Neuron (in vitro differentiated cells): ENCODE measurements around the gene RPH3AL.

ENCODE experiments used
- H2AFZ ChIP-seq: one replicate; pipeline ENCODE4 v1.6.1; 2013; ENCODE audit warnings: low read depth, mild to moderate bottlenecking, inconsistent platforms, low read length, moderate library complexity
- H3K27me3 ChIP-seq: one replicate; pipeline ENCODE4 v1.6.1; 2013; ENCODE audit warnings: low read length; ENCODE audit not compliant: insufficient read depth
- H3K36me3 ChIP-seq: one replicate; pipeline ENCODE4 v1.6.1; 2013; ENCODE audit warnings: low read length; ENCODE audit not compliant: insufficient read depth
- H3K4me1 ChIP-seq: one replicate; pipeline ENCODE4 v1.6.1; 2013; ENCODE audit warnings: low read length; ENCODE audit not compliant: insufficient read depth
- H3K4me3 ChIP-seq: 2 replicates; pipeline ENCODE4 v1.5.1; 2013; ENCODE audit warnings: mild to moderate bottlenecking, low read length, moderate library complexity
- H3K9me3 ChIP-seq: one replicate; pipeline ENCODE4 v1.6.1; 2013; ENCODE audit warnings: low read length

Gene RPH3AL

DNA sequence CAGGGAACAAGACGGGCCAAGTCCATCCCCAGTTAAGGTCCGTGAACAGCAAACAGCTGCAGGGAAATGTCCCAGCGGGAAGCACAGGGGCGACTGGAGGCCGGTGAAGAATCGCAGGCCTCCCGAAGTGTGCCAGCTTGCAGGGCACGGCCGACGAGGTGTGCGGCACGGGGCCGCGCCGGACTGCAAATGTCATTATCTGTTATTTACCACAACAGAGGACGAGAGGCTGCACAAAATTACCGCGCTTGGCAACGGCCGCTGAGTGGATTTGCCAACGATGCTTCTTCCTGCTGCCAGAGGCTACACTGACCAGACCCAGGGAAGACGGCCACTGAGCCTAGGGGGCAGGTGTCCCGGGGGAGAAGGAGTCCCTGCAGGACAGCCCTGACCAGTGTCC lies 53.1 kb downstream of the RPH3AL start:
- H3K4me3 ChIP-seq = no peak overlapping the region

DNA sequence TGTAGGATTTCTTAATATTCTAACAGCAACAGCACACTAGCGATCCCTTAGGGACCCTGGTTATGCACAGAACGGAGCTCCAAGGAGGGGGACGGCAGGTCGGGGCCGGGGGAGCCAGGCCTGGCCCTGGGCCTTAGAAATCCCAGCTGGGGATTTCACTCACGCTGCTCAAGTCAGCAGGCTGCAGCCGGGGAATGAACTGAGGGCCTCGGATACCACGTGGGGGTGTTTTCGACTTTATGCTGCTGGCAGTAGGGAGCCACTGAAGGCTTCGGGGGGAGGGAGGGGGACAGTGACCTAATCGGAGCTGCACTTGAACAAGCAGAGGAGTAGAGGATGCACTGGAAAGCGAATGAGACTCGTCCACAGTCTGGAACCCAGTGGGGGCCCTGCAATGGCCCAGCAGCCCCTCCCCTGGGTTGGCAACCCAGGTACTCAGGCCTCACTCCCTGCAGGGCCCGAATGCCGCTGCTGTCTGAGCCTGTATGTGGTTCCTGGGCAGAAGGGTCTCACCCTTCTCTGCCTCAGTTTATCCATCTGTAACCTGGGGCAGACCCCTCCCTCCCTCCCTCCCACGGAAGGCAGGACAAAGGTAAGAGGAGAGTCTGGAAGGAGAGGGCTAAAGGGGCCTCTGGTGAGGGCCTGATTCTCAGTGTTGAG lies 53.7 kb downstream of the RPH3AL start:
- no peak overlapping the region for H3K4me3 ChIP-seq
- no peak overlapping the region for H2AFZ ChIP-seq
- H3K27me3 ChIP-seq = no peaks in the 10 kb centered on the region
- H3K36me3 ChIP-seq = no peaks in the 10 kb centered on the region
- H3K4me1 ChIP-seq = peaks cover 15% of the 10 kb centered on the region
- H3K9me3 ChIP-seq = no peaks in the 10 kb centered on the region

More for the DNA sequence above, 53.1 kb downstream of the RPH3AL start:
- H3K9me3 ChIP-seq = no peaks in the 10 kb centered on the region
- no peaks in the 10 kb centered on the region for H3K27me3 ChIP-seq
- no peak overlapping the region for H2AFZ ChIP-seq
- peaks cover 20% of the 10 kb centered on the region for H3K4me1 ChIP-seq
- H3K36me3 ChIP-seq = no peaks in the 10 kb centered on the region

DNA sequence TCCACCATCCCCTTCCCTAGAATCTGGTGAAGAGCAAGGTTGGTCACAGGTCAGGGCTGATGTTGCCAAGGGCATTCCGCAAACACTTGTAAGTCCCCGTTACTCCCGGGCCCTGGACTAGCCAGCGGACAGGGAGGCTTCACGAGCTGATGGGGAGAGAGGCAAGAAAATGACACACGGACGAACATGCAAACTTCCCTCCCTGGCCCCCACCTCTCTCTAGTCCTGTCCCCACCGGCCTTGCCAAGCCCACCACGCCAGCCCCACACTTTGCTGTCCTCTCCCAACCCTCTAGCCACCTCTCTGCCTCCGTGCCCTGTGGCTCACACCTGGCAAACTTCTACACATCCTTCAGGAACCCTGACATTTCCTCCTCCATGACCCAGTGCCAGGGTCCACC lies 54.8 kb downstream of the RPH3AL start:
- peaks cover 15% of the 10 kb centered on the region for H3K4me1 ChIP-seq
- no peak overlapping the region for H3K4me3 ChIP-seq
- H3K36me3 ChIP-seq = no peaks in the 10 kb centered on the region
- no peaks in the 10 kb centered on the region for H3K27me3 ChIP-seq
- H2AFZ ChIP-seq = no peak overlapping the region
- no peaks in the 10 kb centered on the region for H3K9me3 ChIP-seq

DNA sequence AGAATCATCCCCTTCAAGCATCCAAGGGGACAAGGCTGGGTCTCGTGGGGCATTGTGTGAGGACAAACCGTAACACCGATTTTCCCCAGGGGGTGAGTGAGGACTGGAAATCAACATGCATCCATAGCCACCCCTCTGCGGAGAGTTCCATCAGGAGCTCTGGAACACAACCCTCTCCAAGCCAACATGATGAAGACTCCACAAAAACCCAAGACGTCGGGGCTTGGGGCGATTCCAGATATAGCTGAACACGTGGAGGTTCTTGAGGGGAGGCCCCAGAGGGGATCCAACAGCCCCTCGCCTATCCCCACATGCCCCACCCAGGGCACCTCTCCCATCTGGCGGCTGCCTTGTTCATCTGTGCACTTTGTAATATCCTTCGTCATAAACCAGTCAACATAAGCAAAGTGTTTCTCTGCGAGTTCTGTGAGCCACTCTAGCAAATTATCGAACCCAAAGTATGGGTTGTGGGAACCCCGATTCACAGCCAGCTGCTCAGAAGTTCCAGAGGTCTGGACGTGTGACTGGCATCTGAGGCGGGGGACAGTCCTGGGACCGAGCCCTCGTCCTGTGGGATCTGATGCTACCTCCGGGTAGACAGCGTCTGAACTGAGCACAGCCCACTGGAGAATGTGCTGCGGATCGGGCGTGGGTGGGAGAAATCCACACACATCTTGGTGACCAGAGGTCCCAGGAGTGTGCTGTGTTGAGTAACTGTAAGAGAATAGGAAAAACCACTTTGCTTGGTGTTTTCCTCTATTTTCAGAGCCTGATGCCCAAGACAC lies 55.5 kb downstream of the RPH3AL start:
- H3K9me3 ChIP-seq = no peaks in the 10 kb centered on the region
- no peaks in the 10 kb centered on the region for H3K36me3 ChIP-seq
- H3K27me3 ChIP-seq = no peaks in the 10 kb centered on the region
- H2AFZ ChIP-seq = no peak overlapping the region
- no peak overlapping the region for H3K4me3 ChIP-seq
- H3K4me1 ChIP-seq = peaks cover 15% of the 10 kb centered on the region

DNA sequence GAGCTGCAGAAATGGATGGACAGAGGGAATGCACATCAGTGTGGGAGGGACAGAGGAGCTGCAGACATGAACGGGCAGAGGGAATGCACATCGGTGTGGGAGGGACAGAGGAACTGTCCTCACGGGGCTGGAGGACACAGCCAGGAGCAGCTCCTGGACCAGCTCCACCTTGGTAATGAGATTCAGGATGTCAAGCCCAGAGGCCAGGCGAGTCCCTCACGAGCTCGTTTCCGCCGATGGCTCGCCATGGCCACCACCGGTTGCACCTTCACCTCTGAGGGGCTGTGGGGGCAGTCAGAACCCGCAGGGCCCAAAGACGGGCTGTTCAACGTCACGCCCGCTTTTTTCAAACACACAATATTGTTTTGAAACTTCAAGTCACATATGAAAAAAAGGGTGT lies 56.2 kb downstream of the RPH3AL start:
- Histone ChIP-seq H3K4me3 (no peak overlapping the region), H2AFZ (no peak overlapping the region), H3K27me3 (no peaks in the 10 kb centered on the region), H3K9me3 (no peaks in the 10 kb centered on the region), H3K4me1 (peaks cover 15% of the 10 kb centered on the region), H3K36me3 (no peaks in the 10 kb centered on the region)

DNA sequence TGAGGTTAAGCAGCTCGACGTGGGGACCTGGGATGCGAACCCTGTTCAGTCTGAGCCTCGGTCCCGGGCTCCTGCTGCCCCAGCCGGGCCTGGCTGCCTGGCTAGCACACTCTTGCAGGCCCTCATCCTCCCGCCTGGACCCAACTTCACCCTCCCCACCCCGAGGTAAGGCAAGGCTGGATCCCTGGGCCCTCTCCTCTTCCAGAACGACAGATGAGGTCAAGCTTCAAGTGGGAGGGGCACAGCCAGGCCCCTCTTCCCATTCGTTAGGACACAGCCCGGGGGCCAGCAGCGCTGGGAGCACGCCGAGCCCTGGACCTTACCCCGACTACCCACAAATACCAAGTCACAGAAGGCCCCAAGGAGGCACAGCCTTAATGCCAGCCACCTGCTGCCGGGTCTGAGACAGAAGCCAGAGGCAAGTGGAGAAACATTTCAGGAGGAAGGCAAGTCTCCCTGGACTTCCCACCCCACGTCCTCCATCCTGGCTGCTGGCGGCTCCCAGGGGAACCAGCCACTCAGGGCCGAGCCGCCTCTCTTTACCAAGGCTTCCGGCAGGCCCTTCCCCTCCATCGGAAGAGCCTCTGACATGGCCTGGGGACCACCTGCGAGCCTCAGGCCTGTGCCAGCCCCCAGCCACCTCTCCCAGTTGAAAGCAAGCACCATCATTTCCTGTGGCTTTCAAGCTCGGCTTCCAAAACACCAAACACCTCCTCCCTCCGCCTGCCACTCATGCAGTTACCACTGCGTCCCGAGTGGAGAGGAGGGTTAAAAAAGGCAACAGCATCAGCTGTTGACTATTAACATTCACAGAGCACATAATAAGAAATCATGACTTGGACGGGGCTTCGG lies 59.9 kb downstream of the RPH3AL start:
- Histone ChIP-seq H3K4me1 (peaks cover 15% of the 10 kb centered on the region), H3K4me3 (no peak overlapping the region), H2AFZ (no peak overlapping the region), H3K9me3 (no peaks in the 10 kb centered on the region), H3K27me3 (no peaks in the 10 kb centered on the region), H3K36me3 (no peaks in the 10 kb centered on the region)

DNA sequence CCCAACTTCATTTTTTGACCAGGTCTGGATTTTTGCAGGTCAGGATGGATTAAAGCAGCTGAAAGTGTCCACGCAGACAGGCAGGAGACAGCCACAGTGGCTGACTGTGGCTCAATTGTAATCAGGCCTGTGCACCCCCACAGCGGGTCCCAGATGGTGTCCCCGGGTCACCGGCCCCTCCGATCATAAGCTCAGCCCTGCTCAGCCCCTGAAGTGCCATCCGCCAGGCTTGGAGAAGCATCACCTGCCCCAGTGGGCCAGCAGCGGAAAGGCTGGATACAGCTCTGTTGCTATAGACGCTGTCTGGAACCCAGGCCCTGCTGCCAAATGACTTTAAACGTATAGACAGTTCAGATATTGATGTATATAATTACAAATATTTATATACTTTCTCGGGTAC lies 60.6 kb downstream of the RPH3AL start:
- Histone ChIP-seq H3K4me3 (no peak overlapping the region), H3K4me1 (peaks cover 11% of the 10 kb centered on the region), H3K27me3 (no peaks in the 10 kb centered on the region), H2AFZ (no peak overlapping the region), H3K9me3 (no peaks in the 10 kb centered on the region), H3K36me3 (no peaks in the 10 kb centered on the region)

DNA sequence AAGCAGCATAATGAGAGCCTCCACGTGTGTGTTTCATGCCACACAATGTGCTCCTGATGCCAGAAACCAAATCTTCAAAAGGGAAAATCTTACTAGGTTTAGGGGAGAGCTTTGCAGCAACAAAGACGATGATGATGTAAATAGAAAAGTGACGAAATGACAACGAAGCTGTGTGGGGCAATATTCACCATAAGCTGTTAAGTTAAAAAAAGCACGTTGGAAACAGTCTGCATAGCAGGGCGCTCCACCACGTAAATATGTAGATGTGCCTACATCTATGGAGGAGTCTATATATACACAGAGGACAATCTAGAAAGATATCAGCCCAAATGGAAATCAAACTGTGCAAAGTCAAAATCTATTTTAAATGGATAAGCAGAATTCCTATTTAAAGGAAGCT lies 61.0 kb downstream of the RPH3AL start:
- no peaks in the 10 kb centered on the region for H3K27me3 ChIP-seq
- H2AFZ ChIP-seq = no peak overlapping the region
- H3K4me3 ChIP-seq = no peak overlapping the region
- peaks cover 6% of the 10 kb centered on the region for H3K4me1 ChIP-seq
- H3K36me3 ChIP-seq = no peaks in the 10 kb centered on the region
- H3K9me3 ChIP-seq = no peaks in the 10 kb centered on the region

DNA sequence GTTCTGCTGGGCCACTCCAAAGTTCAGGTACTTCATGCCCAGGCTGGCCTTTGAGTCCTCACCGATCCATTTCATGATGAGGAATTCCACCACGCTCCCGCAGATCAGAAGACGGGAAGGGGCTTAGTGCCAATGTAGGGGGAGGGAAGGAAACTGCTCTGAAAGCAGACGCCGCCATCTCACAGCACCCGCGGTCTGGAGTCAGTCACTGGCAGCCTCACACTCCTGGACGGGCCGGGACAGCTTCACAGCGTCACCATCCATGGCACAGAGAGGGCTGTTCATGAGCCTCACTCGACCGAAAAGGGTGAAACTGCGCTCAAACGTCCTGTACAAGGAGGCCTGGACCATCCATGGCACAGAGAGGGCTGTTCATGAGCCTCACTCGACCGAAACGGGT lies 62.0 kb downstream of the RPH3AL start:
- H3K4me3 ChIP-seq = no peak overlapping the region
- no peaks in the 10 kb centered on the region for H3K9me3 ChIP-seq
- H3K36me3 ChIP-seq = no peaks in the 10 kb centered on the region
- no peaks in the 10 kb centered on the region for H3K4me1 ChIP-seq
- no peak overlapping the region for H2AFZ ChIP-seq
- no peaks in the 10 kb centered on the region for H3K27me3 ChIP-seq

DNA sequence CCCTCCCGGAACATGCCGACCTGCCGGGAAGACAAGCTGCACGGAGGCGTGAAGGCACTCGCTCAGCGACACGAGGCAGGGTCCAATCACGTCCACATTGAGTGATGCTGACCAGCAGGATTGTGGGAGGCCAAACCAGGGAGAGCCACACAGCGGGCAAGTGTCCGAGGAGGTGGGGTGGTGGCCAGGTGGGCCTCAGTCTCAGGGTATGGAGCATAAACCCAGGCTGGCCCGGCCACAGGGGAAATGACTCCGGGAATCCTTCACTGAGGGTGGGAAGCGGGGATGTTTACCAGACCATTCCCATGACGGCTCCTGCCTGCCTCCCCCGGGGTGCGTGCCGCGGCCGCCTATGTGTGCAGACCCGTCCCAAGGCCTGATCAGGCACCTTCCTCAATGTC lies 62.5 kb downstream of the RPH3AL start:
- Histone ChIP-seq H2AFZ (no peak overlapping the region), H3K27me3 (no peaks in the 10 kb centered on the region), H3K36me3 (no peaks in the 10 kb centered on the region), H3K4me3 (no peak overlapping the region), H3K4me1 (no peaks in the 10 kb centered on the region), H3K9me3 (no peaks in the 10 kb centered on the region)

DNA sequence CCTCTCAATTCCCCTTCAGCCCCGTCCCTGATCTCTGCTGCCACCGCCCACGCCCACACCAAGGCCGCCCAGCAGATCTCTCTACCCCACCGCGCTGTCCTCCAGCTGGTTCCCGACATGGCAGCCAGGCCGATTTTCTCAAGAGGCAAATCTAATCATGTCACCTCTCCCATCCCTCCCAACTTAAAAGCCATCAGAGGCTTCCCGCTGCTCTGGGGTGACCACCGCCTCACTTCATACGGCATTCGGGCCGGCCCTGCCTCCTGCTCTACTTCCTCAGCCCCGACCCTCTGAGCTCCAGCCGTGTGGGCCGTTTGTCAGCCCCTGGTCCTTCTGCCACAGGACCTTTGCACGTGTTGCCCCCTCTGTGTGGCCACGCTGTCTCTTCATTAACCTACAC lies 63.2 kb downstream of the RPH3AL start:
- H3K4me1 ChIP-seq = no peaks in the 10 kb centered on the region
- H3K36me3 ChIP-seq = no peaks in the 10 kb centered on the region
- H2AFZ ChIP-seq = no peak overlapping the region
- no peaks in the 10 kb centered on the region for H3K9me3 ChIP-seq
- no peaks in the 10 kb centered on the region for H3K27me3 ChIP-seq
- H3K4me3 ChIP-seq = no peak overlapping the region

DNA sequence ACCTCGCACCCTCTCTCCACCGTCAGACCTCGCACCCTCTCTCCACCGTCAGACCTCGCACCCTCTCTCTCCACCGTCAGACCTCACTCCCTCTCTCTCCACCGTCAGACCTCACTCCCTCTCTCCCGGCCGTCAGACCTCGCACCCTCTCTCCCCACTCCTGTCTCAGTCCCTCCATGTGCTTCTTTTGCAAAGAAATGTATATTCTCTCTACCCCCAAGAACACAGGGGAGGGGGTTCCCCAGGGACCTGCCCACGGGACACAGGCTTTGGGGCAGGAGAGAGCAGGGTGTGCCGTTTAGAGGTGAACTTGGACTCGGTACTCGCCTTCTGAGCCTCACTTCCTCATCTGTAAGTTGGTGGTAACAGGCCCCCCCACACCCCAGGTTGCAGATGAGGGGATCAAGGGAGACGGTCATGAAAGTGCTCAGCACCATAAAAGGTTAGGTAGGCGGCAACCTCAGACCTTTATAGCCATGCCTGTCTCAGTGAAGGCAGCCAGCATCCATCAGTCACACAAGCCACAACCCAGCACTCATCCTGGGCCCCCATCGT lies 63.7 kb downstream of the RPH3AL start:
- Histone ChIP-seq H3K36me3 (no peaks in the 10 kb centered on the region), H2AFZ (no peak overlapping the region), H3K27me3 (no peaks in the 10 kb centered on the region), H3K4me1 (no peaks in the 10 kb centered on the region), H3K9me3 (no peaks in the 10 kb centered on the region), H3K4me3 (no peak overlapping the region)

DNA sequence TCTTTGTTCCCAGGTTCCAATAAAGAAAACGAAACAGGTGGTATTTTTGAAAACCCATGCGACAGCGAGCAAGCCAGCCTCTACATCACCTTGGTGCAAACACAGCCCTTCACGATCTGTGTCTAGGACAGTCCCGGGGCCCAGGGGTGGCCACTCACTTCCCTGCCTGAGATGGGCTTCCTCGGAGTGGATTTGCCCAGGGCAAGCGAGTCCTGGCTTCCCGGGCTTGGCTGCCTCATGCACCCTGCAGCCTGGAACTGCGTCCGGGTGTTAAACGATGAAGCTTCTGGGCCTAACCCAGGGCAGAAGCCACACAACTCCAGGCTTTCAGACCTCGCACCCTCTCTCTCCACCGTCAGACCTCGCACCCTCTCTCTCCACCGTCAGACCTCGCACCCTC lies 66.0 kb downstream of the RPH3AL start:
- Histone ChIP-seq H3K9me3 (no peaks in the 10 kb centered on the region), H3K4me3 (no peak overlapping the region), H3K36me3 (no peaks in the 10 kb centered on the region), H3K27me3 (no peaks in the 10 kb centered on the region), H2AFZ (no peak overlapping the region), H3K4me1 (no peaks in the 10 kb centered on the region)
